DMS114 treated with DMSO at 0.1 percent for 48 hours (cell line): ENCODE results near the gene NOX5.
"Not testable (repeated sequence)": the region's sequence is repeated elsewhere in the genome, so short reads cannot be mapped to it uniquely, and the experiment has no call there.

Source experiments
- DNase-seq: peaks from one replicate; lab custom pipeline; 2025; ENCODE audit not compliant: unreplicated experiment; lab: John Stamatoyannopoulos, UW

Gene NOX5, protein sequence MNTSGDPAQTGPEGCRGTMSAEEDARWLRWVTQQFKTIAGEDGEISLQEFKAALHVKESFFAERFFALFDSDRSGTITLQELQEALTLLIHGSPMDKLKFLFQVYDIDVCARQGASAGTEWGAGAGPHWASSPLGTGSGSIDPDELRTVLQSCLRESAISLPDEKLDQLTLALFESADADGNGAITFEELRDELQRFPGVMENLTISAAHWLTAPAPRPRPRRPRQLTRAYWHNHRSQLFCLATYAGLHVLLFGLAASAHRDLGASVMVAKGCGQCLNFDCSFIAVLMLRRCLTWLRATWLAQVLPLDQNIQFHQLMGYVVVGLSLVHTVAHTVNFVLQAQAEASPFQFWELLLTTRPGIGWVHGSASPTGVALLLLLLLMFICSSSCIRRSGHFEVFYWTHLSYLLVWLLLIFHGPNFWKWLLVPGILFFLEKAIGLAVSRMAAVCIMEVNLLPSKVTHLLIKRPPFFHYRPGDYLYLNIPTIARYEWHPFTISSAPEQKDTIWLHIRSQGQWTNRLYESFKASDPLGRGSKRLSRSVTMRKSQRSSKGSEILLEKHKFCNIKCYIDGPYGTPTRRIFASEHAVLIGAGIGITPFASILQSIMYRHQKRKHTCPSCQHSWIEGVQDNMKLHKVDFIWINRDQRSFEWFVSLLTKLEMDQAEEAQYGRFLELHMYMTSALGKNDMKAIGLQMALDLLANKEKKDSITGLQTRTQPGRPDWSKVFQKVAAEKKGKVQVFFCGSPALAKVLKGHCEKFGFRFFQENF

GRCh38 chr15:69014454-69014853 lies at the start of gene NOX5:
TSS of gene NOX5 (plus strand) at chr15:69014695. CDS start at chr15:69014736, 41 bp downstream.
- no peak for DNase-seq

DNA sequence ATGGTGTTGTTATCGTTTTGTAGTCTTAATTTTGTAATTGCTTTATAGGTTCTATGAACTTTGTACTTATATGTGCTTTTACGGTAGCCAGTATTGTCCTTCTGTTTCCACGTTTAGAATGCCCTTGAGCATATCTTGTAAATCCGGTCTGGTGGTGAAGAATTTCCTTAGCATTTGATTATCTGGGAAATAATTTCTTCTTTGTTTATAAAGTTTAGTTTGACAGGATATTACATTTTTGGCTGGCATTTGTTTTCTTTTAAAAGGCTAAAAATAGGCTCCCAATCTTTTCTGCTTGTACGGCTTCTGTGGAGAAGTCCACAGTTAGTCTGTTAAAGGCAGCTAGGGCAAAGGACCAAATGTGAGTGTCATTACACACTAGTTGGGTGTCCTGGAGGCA lies 47.5 kb upstream of the NOX5 start:
- DNase-seq = no peak

DNA sequence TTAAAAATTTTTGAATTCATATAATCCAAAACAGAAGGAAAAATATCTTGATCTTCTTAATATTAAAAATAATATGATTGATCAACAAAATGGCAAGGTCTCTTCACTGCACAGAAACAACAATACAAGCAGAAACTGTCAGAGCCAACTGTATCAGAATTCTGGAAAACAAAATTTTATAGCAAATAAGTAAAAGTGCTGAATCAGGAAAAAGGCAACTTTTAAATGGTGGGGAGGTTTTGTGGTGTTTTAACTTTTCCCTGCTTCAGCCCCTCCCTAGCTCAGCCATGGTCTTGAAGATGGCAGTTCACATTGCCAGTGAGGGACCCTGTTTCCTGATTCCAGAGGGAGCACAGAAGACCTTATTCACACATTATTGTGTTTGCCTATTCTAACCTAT lies 46.5 kb upstream of the NOX5 start:
- no peak for DNase-seq

GRCh38 chr15:68969298-68969697 lies 45.2 kb upstream of the NOX5 start:
- no peak for DNase-seq

- no peak for DNase-seq
Observed at GRCh38 chr15:68972201-68973065, 42.1 kb upstream of the NOX5 start.

DNA sequence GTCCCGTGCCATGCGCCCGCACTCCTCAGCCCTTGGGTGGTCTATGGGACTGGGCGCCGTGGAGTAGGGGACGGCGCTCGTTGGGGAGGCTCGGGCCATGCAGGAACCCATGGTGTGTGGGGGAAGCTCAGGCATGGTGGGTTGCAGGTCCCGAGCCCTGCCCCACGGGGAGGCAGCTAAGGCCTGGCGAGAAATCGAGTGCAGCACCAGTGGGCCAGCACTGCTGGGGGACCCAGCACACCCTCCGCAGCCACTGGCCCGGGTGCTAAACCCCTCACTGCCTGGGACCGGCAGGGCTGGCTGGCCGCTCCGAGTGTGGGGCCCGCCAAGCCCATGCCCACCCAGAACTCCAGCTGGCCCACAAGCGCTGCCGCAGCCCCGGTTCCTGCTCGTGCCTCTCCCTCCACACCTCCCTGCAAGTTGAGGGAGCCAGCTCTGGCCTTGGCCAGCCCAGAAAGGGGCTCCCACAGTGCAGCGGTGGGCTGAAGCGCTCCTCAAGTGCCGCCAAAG lies 38.8 kb upstream of the NOX5 start:
- not testable (repeated sequence) for DNase-seq

DNA sequence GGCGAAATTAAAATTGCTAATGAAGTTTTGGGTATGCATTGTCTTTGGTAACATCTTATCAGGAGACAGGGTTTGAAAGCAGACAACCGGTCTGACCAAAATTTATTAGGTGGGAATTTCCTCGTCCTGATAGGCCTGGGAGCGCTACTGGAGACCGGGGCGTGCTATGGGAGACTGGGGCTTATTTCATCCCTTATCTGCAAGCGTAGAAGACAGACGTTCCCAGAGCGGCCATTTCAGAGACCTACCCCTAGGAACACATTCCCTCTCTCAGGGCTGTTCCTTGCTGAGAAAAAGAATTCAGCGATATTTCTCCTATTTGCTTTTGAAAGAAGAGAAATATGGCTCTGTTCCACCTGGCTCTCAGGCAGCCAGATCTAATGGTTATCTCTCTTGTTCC lies 37.1 kb upstream of the NOX5 start:
- not testable (repeated sequence) for DNase-seq

GRCh38 chr15:68979006-68979405 lies 35.5 kb upstream of the NOX5 start:
- no peak for DNase-seq

DNA sequence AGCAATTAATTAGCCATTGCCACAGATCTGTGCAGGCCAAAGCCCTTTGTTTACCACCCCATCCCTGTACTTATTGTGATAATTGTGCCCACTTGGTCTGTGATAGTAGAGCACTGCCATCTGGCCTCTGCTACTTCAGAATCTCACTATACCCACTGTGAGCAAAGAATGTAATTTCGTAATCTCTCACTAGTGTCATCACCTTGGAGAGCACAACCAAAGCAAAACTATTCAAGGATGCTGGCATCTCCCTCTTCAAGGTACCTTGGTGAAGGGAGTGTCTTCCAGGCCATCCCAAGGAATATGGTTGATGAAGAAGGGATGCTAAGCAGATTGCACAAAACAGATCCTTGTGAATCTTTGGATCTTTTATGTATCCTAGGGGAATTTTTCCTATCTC lies 34.7 kb upstream of the NOX5 start:
- DNase-seq = no peak

DNA sequence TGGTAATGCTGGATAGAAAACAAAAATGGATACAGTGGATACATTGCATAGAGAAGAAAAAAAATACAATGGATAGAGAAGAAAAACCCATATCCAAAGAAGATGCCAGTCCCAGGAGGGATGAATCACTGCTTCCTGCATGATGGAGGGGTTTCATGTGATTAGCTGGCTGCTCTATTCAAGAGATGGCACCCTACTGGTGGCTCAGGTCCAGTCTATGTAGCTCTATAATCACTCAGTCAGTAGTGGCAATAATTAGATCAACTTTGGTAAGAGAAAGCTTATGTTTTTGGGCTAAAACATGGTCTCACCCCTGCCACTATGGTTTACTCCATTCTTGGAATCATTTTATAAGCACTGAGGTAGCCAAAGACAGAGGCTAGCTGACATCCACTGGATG lies 33.7 kb upstream of the NOX5 start:
- no peak for DNase-seq

GRCh38 chr15:68981941-68982340 lies 32.6 kb upstream of the NOX5 start:
- DNase-seq = no peak

DNA sequence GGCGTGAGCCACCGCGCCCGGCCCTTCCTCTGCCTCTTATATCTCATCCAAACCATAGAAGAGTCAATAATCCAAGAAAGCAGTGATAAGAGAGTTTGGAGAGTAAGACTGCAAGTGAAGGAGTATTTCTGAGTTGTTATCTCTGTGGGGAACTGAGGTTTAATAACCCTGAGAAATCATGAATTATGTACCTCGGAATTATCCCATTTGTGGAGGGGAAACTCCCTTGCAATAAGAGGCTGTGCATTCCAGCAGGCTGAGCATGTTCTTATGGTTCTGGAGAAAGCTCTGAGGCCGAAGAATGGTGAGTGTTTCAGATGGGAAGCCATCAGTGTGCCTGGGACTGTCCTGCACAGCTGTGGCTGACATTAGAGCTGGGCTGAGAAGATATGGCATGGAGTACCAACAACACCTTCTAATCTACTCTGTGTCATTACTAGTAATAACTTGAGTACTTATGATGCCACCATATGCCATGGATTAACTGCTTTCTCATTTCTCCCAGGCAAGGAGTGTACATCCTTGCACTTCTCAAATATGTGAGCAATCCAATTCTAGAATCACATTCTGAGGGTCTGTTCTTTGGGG lies 31.4 kb upstream of the NOX5 start:
- DNase-seq = no peak

DNA sequence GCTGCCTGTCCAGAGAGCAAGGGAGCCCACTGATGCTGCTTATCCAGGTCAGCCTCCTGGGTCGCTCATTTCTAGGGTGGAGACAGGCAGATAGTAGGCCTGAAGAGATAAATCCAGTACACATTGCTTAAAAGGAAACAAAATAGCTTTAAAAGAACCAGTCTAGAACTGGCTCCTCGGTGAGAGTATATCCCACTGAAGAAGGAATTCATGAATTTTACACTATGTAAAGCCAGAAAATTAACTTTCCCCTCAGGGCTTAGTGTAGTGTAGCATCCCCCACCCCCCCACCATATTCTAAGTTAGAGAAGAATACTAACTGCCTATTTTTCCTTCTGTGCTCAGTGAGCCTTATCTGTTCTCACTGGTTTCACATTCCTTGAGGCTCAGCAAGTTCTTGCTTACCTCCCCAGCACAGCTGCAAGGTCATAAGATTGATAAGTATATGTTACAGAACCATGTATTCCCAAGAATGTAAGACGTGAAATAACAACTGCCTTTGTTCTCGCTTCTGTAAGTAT lies 30.5 kb upstream of the NOX5 start:
- DNase-seq = no peak

DNA sequence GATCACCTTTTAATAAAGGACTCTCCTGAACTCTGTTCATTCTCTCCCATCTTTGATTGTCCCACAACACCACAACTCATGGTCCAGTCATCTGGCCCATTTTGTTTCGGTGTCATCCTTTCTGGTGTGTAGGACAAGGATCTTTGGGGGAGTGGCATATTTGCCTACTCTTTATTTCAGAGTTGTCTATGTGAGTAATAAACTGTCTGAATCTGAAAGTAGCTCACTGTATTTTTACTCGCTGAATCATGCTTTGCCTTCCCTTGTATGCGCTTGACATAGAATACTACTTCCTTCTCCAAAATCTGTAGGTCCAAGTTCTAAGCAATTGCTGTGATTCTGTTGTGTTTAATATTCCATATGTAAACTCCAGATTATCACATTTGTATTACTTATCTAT lies 29.9 kb upstream of the NOX5 start:
- no peak for DNase-seq

GRCh38 chr15:68985361-68985891 lies 29.1 kb upstream of the NOX5 start:
- DNase-seq = no peak

DNA sequence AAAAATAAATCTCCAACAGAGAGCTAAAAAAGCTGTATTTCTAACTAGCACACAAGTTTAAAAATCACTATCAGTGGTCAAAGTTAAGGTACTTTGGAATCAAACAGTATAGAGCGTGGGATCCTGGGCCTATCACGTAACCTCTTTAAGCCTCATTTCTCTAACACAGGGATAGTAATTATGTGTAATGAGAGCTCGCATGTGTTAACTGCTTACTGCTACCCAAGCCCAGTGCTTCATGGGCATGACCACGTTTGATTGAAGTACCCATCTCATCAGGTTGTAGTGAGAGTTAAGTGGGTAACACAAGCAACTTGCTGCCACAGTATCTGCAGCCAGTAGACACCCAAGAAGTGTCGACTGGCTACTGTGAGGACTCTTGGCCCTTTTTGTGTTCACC lies 28.2 kb upstream of the NOX5 start:
- DNase-seq = no peak

DNA sequence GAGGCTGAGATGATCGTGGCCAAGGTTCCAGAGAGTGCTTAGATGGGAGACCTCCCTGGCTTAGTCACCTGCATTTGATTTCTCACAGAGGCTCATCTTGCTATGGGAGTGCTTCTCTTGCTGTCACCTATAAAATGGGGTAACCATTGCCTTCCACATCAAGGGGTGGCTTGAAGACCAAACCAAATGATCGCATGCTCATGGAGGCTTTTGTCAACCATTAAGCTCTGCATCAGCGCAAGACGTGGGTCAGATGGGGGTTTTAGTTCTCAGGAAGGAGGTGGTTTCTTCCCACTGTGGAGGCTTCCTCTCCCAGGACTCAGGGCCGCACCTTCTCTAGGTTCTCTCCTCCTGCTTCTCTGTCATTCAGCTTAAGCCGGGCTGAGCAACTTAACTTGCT lies 27.4 kb upstream of the NOX5 start:
- DNase-seq = no peak

DNA sequence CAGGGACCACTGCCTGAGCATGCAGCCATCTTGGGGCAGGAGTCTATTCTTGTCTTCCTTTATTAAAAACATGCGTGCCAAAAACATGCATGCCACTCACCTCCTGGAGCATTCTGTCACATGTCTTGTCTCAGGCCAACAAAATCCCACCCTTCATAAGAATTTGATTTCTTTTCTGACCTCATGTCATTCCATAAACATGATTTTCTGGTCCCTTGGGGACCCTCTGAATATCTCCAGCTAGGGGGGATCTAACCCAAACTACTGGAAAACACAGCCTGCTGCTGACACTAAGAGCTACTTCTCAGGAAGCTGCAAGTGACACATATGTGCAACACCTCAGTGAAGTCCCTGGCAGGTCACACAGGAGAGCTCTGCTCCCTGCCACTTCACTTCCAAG lies 26.8 kb upstream of the NOX5 start:
- no peak for DNase-seq

GRCh38 chr15:68989541-68990230 lies 24.8 kb upstream of the NOX5 start:
- DNase-seq = no peak
